ENCODE measurements around the gene POU2AF1.

POU2AF1 gene

DNA sequence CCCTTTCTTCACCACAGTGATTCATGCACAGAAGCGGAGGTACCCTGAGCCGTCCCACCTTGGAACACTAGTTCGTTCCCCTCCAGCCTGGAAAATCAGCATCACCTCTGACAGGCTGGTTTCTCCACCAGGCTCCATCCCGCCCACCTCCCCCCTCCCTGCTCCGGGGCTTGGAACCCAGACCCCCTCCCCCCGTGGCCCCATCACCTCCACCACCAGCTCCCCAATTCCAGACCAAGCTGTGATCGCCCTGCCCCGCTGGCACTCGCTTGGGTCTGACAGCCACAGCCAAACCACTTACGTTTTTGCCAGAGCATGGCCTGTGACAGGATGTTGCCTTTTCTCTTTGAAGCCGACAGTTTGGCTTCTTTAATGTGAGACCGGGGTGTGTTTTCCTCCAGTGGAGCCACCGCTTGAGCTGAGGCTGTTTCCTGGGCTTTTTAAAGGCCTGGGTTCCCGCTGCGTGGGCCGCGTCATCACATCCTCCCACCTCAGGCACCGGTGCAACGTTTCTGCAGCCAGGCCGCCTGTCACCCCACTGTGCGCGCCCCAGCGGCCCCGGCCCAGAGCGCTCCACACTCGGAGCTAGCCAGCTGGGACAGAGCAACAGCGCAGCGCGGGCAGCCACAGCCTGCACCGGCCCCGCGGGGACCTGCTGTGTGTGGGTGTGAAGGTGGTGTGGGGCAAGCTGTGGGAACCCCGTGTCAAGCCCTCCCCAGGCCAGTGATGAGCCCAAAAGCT is at the start of gene POU2AF1:
POU2AF1 (minus strand) TSS at position 415 of the 741 bp plus-strand sequence; CDS start at position 317, 98 bp downstream.
- DNase-seq (ENCODE audit: low read depth), result peak; percentile 68

GRCh38 chr11:111428113-111428876 is 49.2 kb upstream of the POU2AF1 start:
- DNase-seq (ENCODE audit: low read depth), result no peak

DNA sequence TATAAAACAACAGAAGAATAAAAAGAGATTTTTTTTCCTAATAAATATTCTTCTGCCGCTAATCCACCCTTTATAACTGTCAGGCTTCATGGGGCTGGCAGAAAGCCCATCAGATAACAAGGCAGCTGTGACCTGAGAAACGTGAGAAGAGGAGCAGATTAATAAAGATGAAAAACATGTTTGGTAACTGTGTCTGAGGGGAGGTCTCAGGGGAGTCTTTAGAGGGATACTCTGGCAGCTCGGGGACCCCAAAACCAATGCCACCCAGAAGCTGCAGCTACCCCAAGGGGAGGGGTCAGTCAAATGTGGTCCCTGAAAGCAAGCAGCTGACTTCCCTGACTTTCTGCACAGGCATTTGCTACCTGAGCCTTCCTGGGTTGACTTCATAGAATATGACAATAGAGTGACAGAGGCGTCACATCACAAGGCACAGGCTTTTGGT is 48.4 kb upstream of the POU2AF1 start:
- DNase-seq (ENCODE audit: low read depth), result no peak

GRCh38 chr11:111426617-111427016 is 47.5 kb upstream of the POU2AF1 start:
- DNase-seq (ENCODE audit: low read depth), result no peak

GRCh38 chr11:111423250-111423615 is 44.2 kb upstream of the POU2AF1 start:
- DNase-seq (ENCODE audit: low read depth), result no peak

- peak; percentile 48 for DNase-seq (ENCODE audit: low read depth)
Observed at GRCh38 chr11:111422494-111423249, 43.6 kb upstream of the POU2AF1 start.

GRCh38 chr11:111421251-111421650 is 42.2 kb upstream of the POU2AF1 start:
- no peak for DNase-seq (ENCODE audit: low read depth)

DNA sequence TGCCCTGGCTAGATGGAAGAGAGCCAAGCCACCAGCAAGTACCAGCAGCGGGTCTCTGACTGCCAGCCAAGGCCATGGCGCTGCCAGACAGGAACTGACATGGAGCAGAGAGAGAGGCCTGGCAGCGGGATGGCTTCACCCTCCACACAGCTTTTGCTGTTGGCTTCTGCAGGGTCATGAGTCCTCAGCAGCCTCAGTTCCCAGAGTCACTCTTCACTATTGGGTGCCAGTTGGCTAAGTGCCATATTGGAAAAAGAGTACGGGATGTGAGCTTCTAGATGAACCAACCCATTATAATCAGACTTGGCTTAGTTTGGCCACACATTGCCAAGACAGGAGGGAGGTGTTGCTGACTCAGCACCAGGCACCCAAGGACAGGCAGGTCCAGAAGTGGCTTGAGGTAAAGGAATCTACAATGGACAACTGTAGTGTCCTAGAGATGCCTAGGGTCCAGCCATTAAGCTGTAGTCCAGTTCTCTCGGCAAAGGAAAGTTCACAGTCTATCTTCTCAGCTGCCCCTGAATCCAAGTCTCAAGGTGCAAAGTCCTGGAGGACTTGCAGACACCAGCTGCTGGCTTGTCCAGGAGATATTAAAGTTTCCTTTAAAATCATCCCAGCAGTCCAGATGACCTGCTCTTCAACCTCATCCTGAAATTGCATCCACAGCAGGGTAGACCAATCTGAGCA is 40.7 kb upstream of the POU2AF1 start:
- DNase-seq (ENCODE audit: low read depth), result no peak

DNA sequence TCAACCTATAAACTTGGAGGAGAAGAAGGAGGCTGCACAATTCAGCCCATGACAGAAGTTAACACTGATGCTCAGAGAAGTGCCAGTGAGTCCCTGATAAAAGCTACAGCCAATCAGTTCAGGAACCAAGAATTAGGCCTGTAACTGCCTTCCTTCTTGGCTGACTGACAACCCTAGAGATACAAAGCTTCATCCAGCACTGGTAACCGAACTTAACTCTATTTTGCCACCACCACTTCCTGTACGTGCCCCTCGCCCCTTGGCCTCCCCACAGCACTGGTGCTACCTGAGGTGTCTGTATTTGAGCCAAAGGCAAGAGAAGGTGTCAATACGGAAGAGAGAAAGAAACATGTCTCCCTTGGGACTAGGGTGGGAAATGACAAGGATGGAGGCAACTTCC is 40.1 kb upstream of the POU2AF1 start:
- DNase-seq (ENCODE audit: low read depth), result no peak

DNA sequence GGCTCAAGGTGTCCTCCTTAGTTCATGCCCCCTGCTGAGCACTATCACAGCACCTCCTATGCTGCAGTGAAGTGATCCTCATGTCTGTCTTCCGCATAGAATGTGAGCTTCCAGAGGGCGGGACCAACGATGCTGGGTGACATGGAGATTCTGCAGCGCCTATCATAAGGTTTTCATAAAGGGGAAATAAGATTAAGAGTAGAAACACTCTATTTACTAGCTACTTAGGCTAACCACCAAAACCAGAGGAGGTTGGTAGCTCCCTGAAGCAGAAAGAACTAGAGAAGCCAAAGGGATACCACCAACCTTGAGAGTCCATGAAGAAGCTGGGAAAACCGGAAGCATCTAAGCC is 39.3 kb upstream of the POU2AF1 start:
- DNase-seq (ENCODE audit: low read depth), result no peak

DNA sequence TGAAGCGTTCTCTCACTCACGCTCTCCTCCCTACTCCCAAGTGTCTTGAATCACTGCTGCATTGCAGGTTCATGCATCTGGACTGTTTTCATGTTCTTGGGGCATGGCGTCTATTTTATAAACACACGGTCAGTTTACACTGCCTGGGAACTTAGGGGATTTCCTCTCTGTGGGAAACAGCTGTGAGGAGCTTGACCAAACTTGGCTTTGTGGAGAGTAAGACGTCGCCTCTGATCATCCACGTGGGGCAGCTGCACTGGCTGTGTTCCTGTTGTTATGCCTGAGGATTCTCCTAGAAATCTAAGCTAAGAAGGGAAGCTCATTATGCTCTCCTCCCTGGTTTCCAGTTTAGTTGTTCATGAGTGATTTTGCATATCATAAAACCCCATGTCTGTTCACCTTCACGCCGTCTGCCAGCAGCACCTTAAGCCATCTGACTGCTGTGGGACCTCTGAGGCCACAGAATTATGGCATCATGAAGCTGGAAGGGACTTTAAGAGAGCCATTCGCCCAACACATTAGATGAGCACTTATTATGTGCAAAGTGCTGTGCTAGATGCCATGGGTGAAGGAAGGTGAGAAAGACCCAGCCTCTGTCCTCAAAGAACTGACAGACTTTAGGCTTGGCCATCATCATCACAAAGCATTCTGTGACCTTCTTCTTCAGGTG is 38.8 kb upstream of the POU2AF1 start:
- no peak for DNase-seq (ENCODE audit: low read depth)

DNA sequence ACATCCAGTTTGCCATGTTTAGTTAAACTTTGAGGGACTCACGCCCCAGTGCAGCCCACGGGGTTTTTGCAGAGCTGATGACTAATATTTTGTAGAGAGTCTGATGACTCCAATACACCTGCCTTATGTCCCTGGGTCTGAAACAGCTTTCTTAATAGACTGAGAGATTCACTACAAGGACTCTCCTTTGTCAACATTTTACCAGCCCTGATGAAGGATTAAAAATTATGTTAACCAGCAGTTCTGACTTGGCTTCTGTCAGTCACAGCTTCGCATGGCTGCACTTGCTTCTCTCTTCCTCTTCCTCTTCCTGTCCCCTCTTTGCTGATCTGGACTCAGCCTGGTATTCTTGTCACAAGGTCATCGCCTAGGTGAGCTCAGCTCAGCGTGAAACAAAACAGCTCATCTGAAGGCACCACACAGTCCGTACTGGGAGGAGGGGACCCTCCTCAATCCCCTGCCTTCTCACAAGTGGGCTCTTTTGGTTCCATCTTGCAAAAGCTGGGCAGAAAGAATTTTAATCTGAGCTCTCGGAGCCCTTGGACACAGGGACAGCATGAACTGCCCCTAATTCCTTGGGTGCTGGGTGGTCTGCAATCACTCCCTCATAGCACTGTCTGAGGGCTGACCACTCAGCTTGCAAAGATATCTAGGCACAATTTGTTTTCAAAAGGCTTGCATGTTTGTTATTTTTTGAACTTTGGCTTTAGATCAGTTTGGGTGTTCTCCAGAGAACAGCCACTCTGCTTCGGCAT is 38.1 kb upstream of the POU2AF1 start:
- no peak for DNase-seq (ENCODE audit: low read depth)

- no peak for DNase-seq (ENCODE audit: low read depth)
Observed at GRCh38 chr11:111416231-111416960, 37.3 kb upstream of the POU2AF1 start.

DNA sequence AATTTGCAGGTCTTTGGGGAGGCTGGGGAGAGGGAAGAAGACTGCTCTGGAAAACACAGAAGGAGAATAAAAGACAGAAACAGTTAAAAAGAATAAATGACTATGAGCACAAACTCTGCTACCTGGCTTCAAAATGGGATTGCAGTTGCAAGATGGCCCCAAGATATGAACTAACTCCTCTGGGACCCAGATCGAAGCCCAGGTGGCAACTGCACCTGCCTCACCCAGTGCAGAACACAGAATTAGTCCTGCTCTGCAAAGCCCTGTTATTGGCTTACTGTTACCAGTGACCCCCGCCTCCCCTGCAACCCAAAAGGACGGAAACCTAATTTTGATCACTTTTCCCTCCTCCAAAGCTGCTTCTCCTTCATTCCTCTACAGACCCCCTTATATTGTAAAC is 35.9 kb upstream of the POU2AF1 start:
- DNase-seq (ENCODE audit: low read depth), result no peak

GRCh38 chr11:111414267-111414931 is 35.3 kb upstream of the POU2AF1 start:
- DNase-seq (ENCODE audit: low read depth), result no peak

- peak; percentile 13 for DNase-seq (ENCODE audit: low read depth)
Observed at GRCh38 chr11:111413849-111414248, 34.8 kb upstream of the POU2AF1 start.

DNA sequence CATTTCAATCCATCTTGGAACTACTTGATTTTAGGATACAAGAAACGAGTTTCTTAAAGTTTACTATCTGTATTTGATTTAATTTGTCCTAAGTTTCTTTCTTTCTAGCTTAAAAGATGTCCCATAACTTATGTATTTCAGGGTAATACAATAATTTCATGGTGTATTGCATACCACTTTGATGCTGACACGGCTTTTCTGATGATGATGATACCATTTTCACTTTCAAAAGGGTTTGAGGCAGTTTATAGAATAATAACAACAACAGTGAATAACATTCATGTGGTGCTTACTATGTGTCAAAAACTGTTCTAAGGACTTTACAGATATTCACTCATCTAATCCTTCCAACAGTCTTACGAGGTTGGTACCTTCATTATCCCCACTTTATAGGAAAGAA is 33.2 kb upstream of the POU2AF1 start:
- DNase-seq (ENCODE audit: low read depth), result no peak

DNA sequence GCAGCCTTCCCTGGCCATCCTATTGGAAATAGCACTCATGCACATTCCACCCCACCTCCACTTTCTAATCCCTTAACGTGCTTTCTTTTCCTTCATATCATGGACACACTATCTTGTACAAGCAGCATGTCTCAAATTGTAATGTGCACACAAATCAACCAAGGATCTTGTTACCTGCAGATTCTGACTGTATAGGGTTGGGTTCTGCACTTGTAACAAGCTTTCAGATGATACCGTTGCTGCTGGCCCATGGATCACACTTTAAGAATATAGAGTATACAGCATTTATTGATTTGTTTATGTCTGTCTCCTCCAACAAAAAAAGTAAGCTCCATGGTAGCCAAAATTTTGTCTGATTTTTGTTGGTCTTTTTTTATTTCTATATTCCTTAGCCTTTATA is 32.4 kb upstream of the POU2AF1 start:
- no peak for DNase-seq (ENCODE audit: low read depth)

GRCh38 chr11:111410951-111411350 is 31.9 kb upstream of the POU2AF1 start:
- DNase-seq (ENCODE audit: low read depth), result no peak

- DNase-seq (ENCODE audit: low read depth), result no peak
Observed at GRCh38 chr11:111409915-111410314, 30.8 kb upstream of the POU2AF1 start.
